H1 (cell line): ENCODE data around the gene METTL1. TPM values are rescaled to one million over a fixed set of nuclear protein-coding genes. Genes with fewer than 3 reads are reported as not detected.

ENCODE experiments used
- CTCF ChIA-PET: fragments of 300-600 bp; sonication (Branson Sonifier 250); formaldehyde crosslinking; loops from one replicate; lab custom pipeline; 2021; ENCODE audit not compliant: partially characterized antibody; lab: Charles Lee
- POLR2A ChIA-PET: fragments of 300-600 bp; sonication (Branson Sonifier 250); formaldehyde crosslinking; loops from one replicate; lab custom pipeline; 2021; ENCODE audit warnings: inconsistent platforms; ENCODE audit not compliant: partially characterized antibody; lab: Charles Lee
- DNase-seq, 2 experiments: peaks; one replicate each; pipeline versions ENCODE4 v3.0.0 to v3.0.0-alpha.2; 2010 to 2022; ENCODE audit warnings: low spot score in 2 of 2, low read depth in 1 of 2, mixed read lengths in 1 of 2
- FAIRE-seq: peaks from 2 replicates; lab custom pipeline; 2011; peaks lifted over from hg19 to GRCh38; lab: Jason Lieb, UNC
- H2AFZ ChIP-seq: 2 replicates; pipeline ENCODE4 v1.8.1; 2012; ENCODE audit warnings: low read length, inconsistent platforms
- H2AK5ac ChIP-seq: 2 replicates; pipeline ENCODE4 v1.6.1; 2013; ENCODE audit warnings: low read depth, low read length
- H2BK120ac ChIP-seq: replicated peaks from 2 replicates; pipeline ENCODE3; 2013; ENCODE audit warnings: low read depth, low read length, inconsistent platforms
- H2BK12ac ChIP-seq: 2 replicates; pipeline ENCODE4 v1.6.1; 2013; ENCODE audit warnings: low read depth, low read length
- H2BK15ac ChIP-seq: 2 replicates; pipeline ENCODE4 v1.6.1; 2013; ENCODE audit warnings: low read length
- H2BK20ac ChIP-seq: 2 replicates; pipeline ENCODE4 v1.6.1; 2013; ENCODE audit warnings: low read length
- H2BK5ac ChIP-seq: 2 replicates; pipeline ENCODE4 v1.6.1; 2013; ENCODE audit warnings: low read depth, low read length
- H3K14ac ChIP-seq: 2 replicates; pipeline ENCODE4 v1.6.1; 2013; ENCODE audit warnings: inconsistent platforms; ENCODE audit not compliant: insufficient read length
- H3K18ac ChIP-seq: 2 replicates; pipeline ENCODE4 v1.6.1; 2013; ENCODE audit warnings: low read length; ENCODE audit errors: extremely low read depth
- H3K23ac ChIP-seq: 2 replicates; pipeline ENCODE4 v1.6.1; 2013; ENCODE audit warnings: inconsistent platforms; ENCODE audit not compliant: insufficient read length
- H3K23me2 ChIP-seq: 2 replicates; pipeline ENCODE4 v1.6.1; 2013; ENCODE audit warnings: low read depth, low read length
- H3K27ac ChIP-seq: 2 replicates; pipeline ENCODE4 v1.6.1; 2011; ENCODE audit warnings: low read depth, low read length, inconsistent platforms
- H3K27me3 ChIP-seq, 4 experiments: replicated peaks in 1 of 4; 1 replicate in 1 of 4; 2 replicates in 3 of 4; pipeline versions ENCODE4 v1.6.1 to v1.8.1; 2011 to 2013; ENCODE audit warnings: low read length in 3 of 4, mild to moderate bottlenecking in 3 of 4, inconsistent platforms in 2 of 4, mixed read lengths in 2 of 4, moderate library complexity in 1 of 4; ENCODE audit not compliant: control insufficient read depth in 3 of 4, insufficient read depth in 3 of 4; ENCODE audit errors: extremely low read depth in 1 of 4
- H3K36me3 ChIP-seq, 4 experiments: 2 replicates each; pipeline versions ENCODE4 v1.6.1 to v1.8.1; 2011 to 2013; ENCODE audit warnings: mild to moderate bottlenecking in 4 of 4, low read length in 3 of 4, moderate library complexity in 2 of 4, control low read depth in 1 of 4, inconsistent platforms in 1 of 4; ENCODE audit not compliant: insufficient read depth in 4 of 4, control insufficient read depth in 2 of 4
- H3K4ac ChIP-seq: replicated peaks from 2 replicates; pipeline ENCODE3; 2013; ENCODE audit warnings: low read length, low read depth, mixed read lengths, inconsistent platforms; ENCODE audit not compliant: insufficient read length
- H3K4me1 ChIP-seq, 4 experiments: replicated peaks in 1 of 4; 1 replicate in 1 of 4; 2 replicates in 3 of 4; pipeline versions ENCODE4 v1.6.1 to v1.8.1; 2011 to 2013; ENCODE audit warnings: low read length in 3 of 4, inconsistent platforms in 2 of 4, mixed read lengths in 1 of 4; ENCODE audit not compliant: insufficient read depth in 4 of 4, control insufficient read depth in 3 of 4
- H3K4me2 ChIP-seq, 2 experiments: 2 replicates each; pipeline versions ENCODE4 v1.6.1 to v1.8.1; 2011 to 2013; ENCODE audit warnings: low read depth in 2 of 2, low read length in 2 of 2, control low read depth in 1 of 2, inconsistent platforms in 1 of 2, mild to moderate bottlenecking in 1 of 2; ENCODE audit not compliant: insufficient read depth in 1 of 2
- H3K4me3 ChIP-seq, 4 experiments: fragments of 200-600, 300-600 bp in 1 of 4; sonication (generic), shearing (Covaris generic), sonication (Bioruptor Twin) in 1 of 4; 2 replicates each; pipeline versions ENCODE4 v1.5.1 to v1.8.1; 2011 to 2016; ENCODE audit warnings: low read length in 4 of 4, low read depth in 3 of 4, control low read depth in 2 of 4, inconsistent platforms in 2 of 4, mild to moderate bottlenecking in 2 of 4, mixed read lengths in 1 of 4, moderate library complexity in 1 of 4; ENCODE audit not compliant: insufficient read depth in 2 of 4; ENCODE audit errors: extremely low read depth in 1 of 4
- H3K56ac ChIP-seq: replicated peaks from 2 replicates; pipeline ENCODE3; 2013; ENCODE audit warnings: low read depth, mild to moderate bottlenecking, mixed read lengths, low read length, inconsistent platforms; ENCODE audit not compliant: insufficient read length
- H3K79me1 ChIP-seq: 2 replicates; pipeline ENCODE4 v1.6.1; 2013; ENCODE audit warnings: low read depth, low read length, control low read depth
- H3K79me2 ChIP-seq, 2 experiments: 2 replicates each; pipeline versions ENCODE4 v1.6.1 to v1.8.1; 2012 to 2013; ENCODE audit warnings: low read length in 2 of 2, mild to moderate bottlenecking in 2 of 2, inconsistent platforms in 1 of 2; ENCODE audit not compliant: insufficient read depth in 2 of 2, control insufficient read depth in 1 of 2
- H3K9ac ChIP-seq, 4 experiments: replicated peaks in 1 of 4; 1 replicate in 1 of 4; 2 replicates in 3 of 4; pipeline versions ENCODE4 v1.6.1 to v1.8.1; 2011 to 2013; ENCODE audit warnings: low read depth in 3 of 4, low read length in 3 of 4, control low read depth in 2 of 4, mild to moderate bottlenecking in 2 of 4, moderate library complexity in 2 of 4, inconsistent platforms in 1 of 4; ENCODE audit errors: extremely low read depth in 1 of 4
- H3K9me3 ChIP-seq, 2 experiments: 2 replicates each; pipeline versions ENCODE4 v1.6.1 to v1.8.1; 2012 to 2013; ENCODE audit warnings: mild to moderate bottlenecking in 2 of 2, moderate library complexity in 2 of 2, control low read depth in 1 of 2, inconsistent platforms in 1 of 2, low read depth in 1 of 2, low read length in 1 of 2, mixed read lengths in 1 of 2; ENCODE audit not compliant: insufficient read depth in 2 of 2
- H4K20me1 ChIP-seq, 2 experiments: replicated peaks in 1 of 2; 2 replicates each; pipeline versions ENCODE3 to v1.8.1; 2011 to 2013; ENCODE audit warnings: inconsistent platforms in 2 of 2, low read length in 2 of 2, mild to moderate bottlenecking in 1 of 2; ENCODE audit not compliant: insufficient read depth in 2 of 2, control insufficient read depth in 1 of 2
- H4K5ac ChIP-seq: 2 replicates; pipeline ENCODE4 v1.6.1; 2013; ENCODE audit warnings: low read length, low read depth, mixed read lengths, inconsistent platforms; ENCODE audit not compliant: insufficient read length
- H4K8ac ChIP-seq: 2 replicates; pipeline ENCODE4 v1.8.0; 2013; ENCODE audit warnings: mild to moderate bottlenecking, moderate library complexity, low read length, inconsistent platforms; ENCODE audit not compliant: insufficient read depth; ENCODE audit errors: extremely low read depth
- H4K91ac ChIP-seq: replicated peaks from 2 replicates; pipeline ENCODE3; 2013; ENCODE audit warnings: low read length, mixed read lengths, inconsistent platforms; ENCODE audit not compliant: insufficient read length
- EZH2 ChIP-seq: fragments of 200-600 bp; sonication (generic); IDR thresholded peaks from 2 replicates; pipeline ENCODE4 v1.7.1; 2012; ENCODE audit warnings: low read depth, mild to moderate bottlenecking, moderate library complexity, low read length, inconsistent platforms; ENCODE audit not compliant: severe bottlenecking
- MAX ChIP-seq: IDR thresholded peaks from 2 replicates; pipeline ENCODE4 v1.6.1; 2012; ENCODE audit warnings: inconsistent platforms
- SUZ12 ChIP-seq: fragments of 200-600 bp; sonication (generic); IDR thresholded peaks from 2 replicates; pipeline ENCODE4 v1.6.1; 2012; ENCODE audit warnings: mild to moderate bottlenecking, inconsistent platforms, low read length, moderate library complexity, mixed read lengths
- YY1 ChIP-seq: IDR thresholded peaks from 2 replicates; pipeline ENCODE4 v1.6.1; 2011; ENCODE audit warnings: low read depth, mild to moderate bottlenecking, low read length
- WGBS, 2 experiments: shearing (Covaris generic) in 1 of 2; methylation state at CpG; one replicate each; pipeline versions ENCODE4 v1.1.6 to v1.1.7; 2013 to 2015; ENCODE audit warnings: low lambda C conversion rate in 2 of 2, mixed read lengths in 2 of 2, inconsistent platforms in 1 of 2, low coverage in 1 of 2, missing lambda C conversion rate in 1 of 2; ENCODE audit not compliant: insufficient replicate concordance in 2 of 2, insufficient coverage in 1 of 2, insufficient read length in 1 of 2; ENCODE audit errors: extremely low coverage in 1 of 2, missing lambda C conversion rate in 1 of 2; 5-methylcytosine and 5-hydroxymethylcytosine counted together
- polyA plus RNA-seq, 7 experiments: library from polyadenylated mRNA; depleted of rRNA in 3 of 7; stranded (reverse) in 5 of 7; unstranded in 2 of 7; fragments of >200 nt in 5 of 7; fragments of 200-250 nt in 2 of 7; gene quantifications; 1 replicate in 5 of 7; 2 replicates in 1 of 7; 4 replicates in 1 of 7; pipeline versions ENCODE4 v1.2.1 to v1.2.3, GENCODE V29; 2011 to 2013; ENCODE audit warnings: missing spikeins in 2 of 7, mixed read lengths in 2 of 7
- total RNA-seq: library from RNA; stranded (reverse); fragmentation: NEBNext Ultra II Directional; extraction: Animal tissue kit (Norgen Biotek cat#: 25700); gene quantifications from 2 replicates; pipeline ENCODE4 v1.2.1, GENCODE V29; 2021

The METTL1 gene
- total and polyA plus RNA-seq, 2 of the 8 experiments (the other 6 are each of a cell fraction or from before 2014, with no cell fraction given), result 40.5 to 46.0 TPM

- H3K4me1 ChIP-seq, result peaks cover 13 to 22% (median 19%) of the 10 kb centered on the region in 4 experiments
- H4K5ac ChIP-seq, result no peak overlapping the region
- CTCF ChIA-PET, result interaction anchor here (0.6 to 3.9 kb wide), 9 partner anchors 9 to 129 kb away, joined by 3 to 40 read pairs (median 4); partner anchors contain the start of gene TSFM
- no peak overlapping the region for H2BK12ac ChIP-seq
- H3K27me3 ChIP-seq, result peaks cover 22 to 39% (median 37%) of the 10 kb centered on the region in 4 experiments
- H3K56ac ChIP-seq, result no peak overlapping the region
- no peak overlapping the region for H3K27ac ChIP-seq
- H3K23me2 ChIP-seq, result peaks cover 23% of the 10 kb centered on the region
- DNase-seq, result no peak
- no peak overlapping the region for H3K23ac ChIP-seq
- no peak overlapping the region for H3K9ac ChIP-seq
- no peaks in the 10 kb centered on the region for H3K9me3 ChIP-seq
- no peak overlapping the region for H4K91ac ChIP-seq
- TF ChIP-seq SUZ12 (peak; percentile 79), YY1 (no peak), EZH2 (peak; percentile 52), MAX (no peak)
- no peak overlapping the region for H3K4ac ChIP-seq
- 8% methylated on average over 40 of the region's 40 CpGs; no CpG with 5 or more reads in 1 of the 2 experiments for WGBS, 2 experiments
- H2BK20ac ChIP-seq, result no peak overlapping the region
- peak overlapping the region; percentile 87 to 96 for H3K4me2 ChIP-seq
- no peaks in the 10 kb centered on the region for H3K79me1 ChIP-seq
- H2BK15ac ChIP-seq, result peak overlapping the region; percentile 29; the same call in 1 of the 2 replicates
- no peak overlapping the region for H2BK120ac ChIP-seq
- no peak overlapping the region for H2AK5ac ChIP-seq
- H3K4me3 ChIP-seq, result peak overlapping the region; percentile 39 to 66 (median 64)
- no peak overlapping the region for H2BK5ac ChIP-seq
- POLR2A ChIA-PET, result interaction anchor here (0.7 to 5.3 kb wide), 17 partner anchors 10 to 79 kb away, joined by 3 to 35 read pairs (median 5); partner anchors contain the start of genes CDK4, MARCHF9, TSFM and TSPAN31
- peaks cover 0 to 4% of the 10 kb centered on the region in 2 experiments for H4K20me1 ChIP-seq
- no peak overlapping the region for H3K14ac ChIP-seq
- FAIRE-seq, result no peak
- H2AFZ ChIP-seq, result no peak overlapping the region; the same call in 1 of the 2 replicates
- 0 out of 4 replicates have a peak, but pooled peaks cover 0 to 2% of the 10 kb centered on the region in 2 experiments for H3K79me2 ChIP-seq
- H3K36me3 ChIP-seq, result peaks cover 11 to 17% (median 14%) of the 10 kb centered on the region in 4 experiments; a peak in 7 of 8 replicates
- peak overlapping the region; percentile 39; the same call in 1 of the 2 replicates for H4K8ac ChIP-seq
- H3K18ac ChIP-seq, result no peak overlapping the region
Observed at GRCh38 chr12:57765698-57766463, 6.0 kb downstream of the METTL1 start.
